CD4-positive, alpha-beta T cell treated with Interleukin-15 for 4 hours (primary cell): Measurements from ENCODE around the gene FCN2.

Experiments
- DNase-seq: peaks from one replicate; pipeline ENCODE4 v3.0.0-alpha.2; 2020; ENCODE audit warnings: low spot score

FCN2 gene

DNA sequence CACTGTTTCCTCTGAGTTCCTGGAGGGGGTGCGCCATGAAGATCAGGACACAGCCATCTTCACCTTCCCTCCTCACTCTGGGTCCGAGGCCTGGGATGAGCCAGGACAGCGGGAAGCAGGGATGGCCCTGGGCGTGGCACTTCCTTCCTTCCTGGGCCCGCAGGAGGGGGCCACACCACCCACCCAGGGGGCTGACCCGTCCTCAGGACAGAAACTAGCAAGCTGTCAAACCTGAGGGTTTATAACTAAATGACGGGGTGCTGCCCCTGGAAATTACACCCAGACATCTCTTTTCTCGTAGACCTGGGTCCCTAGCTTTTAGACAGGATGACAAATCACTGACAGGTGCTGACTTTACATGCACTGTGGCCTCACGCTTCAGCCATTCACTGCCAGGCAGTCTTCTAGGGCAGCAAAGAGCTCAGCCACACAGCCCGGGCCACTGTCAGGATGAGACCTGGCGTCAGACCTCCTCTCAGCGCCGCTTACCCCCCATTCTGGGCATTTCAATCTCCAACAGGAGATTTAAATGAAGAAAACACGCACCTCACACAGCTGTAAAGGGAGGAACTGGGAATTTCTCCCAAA, 8.1 kb downstream of the FCN2 start:
- no peak for DNase-seq

DNA sequence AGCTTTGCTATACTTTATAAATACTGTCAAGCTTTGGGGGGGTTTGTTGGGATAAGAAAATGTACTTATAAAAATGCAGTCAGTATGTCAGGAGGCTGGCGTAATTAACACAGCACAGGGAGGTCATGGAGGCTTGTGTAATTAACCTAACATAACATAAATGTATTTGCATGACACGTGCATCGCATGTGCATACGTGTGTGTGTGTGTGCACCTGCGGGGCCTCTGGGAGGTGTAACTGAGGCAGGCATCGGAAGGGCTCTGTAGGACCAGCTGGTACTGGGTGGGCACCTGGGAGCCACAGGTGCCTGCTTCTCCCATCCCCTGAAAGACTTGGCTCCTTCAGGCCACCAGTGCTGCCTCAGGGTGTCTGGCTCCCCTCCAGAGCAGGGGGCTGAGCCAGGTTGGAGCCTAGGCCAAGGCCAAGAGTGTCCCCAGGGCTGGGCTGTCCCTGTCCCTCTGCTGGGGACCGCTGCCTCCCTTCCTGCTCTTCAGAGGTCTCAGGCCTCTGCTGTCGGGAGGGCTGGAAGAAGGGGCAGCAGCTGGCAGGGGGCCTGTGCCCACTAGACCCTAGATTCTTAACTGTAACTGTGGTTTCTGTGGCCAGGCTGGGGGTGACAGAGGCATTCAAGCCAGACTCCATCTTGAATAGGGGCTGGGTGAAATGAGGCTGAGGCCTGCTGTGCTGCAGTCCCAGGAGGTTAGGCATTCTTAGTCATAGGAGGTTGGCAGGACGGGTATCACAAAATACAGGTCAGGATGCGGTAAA, 9.0 kb downstream of the FCN2 start:
- DNase-seq, result no peak

DNA sequence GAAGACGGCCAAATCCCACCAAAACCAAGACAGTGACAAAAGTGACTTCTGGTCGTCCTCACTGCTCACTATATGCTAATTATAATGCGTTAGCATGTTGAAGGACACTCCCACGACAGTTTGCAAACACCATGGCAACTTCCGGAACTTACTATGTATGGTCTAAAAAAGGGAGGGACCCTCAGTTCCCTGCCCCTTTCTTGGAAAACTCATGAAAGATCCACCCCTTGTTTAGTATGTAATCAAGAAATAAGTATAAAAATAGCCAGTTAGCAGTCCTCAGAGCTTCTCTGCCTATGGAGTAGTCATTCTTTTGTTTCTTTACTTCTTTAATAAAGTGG, 9.5 kb downstream of the FCN2 start:
- no peak for DNase-seq

DNA sequence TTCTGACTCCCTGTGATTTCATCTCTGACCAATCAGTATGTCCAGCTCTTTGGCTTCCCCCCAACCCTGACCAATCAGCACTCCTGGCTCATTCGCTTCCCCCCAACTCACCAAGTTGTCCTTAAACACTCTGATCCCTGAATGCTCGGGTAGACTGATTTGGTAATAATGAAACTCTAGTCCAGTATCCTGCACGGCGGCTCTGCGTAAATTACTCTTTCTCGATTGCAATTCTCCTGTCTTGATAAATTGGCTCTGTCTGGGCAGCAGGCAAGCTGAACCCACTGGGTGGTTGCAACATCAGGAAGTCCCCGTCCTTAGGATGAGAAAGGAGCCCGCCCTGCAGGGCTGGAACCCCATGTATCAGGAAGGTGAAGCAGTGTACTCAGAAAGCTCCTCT, 10.4 kb downstream of the FCN2 start:
- DNase-seq, result no peak

DNA sequence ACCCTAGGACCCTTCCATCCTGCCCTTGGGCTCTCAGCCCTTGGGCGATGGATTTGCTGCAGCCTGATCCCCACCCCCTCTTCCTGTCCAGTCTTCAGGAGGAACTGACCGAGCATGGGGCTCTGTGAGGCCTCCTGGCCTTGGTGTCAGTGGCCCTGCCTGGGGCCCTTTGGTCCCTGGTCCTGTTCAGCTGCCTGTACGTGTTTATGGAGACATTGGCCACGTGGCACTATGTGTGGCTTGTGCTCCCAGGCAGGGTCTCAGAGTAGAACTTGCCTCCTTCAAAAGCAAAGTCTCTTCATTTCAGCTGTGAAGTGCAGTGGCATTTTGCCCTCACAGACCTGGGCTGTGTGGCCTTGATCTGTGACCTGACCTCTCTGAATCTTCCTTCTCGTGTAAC, 11.1 kb downstream of the FCN2 start:
- no peak for DNase-seq

DNA sequence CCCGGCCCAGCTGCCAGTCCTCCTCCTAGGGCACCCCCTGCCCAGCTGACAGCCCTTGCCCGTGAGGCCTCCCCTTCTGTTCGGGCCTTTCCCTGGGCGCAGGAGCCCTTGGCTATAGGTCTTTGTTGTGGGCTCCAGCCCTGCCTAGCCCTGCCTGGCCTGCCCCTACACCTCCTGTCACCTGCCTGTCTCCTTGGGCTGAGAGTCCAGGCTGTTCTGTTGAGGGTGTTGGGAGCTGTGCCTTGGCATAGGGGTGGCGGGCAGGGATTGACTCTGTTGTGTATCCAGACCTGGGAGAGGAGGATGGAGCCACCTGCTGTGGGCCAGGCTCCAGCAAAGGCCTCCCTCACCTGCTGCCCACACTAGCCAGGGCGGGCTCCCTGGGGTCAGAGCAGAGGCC, 11.6 kb downstream of the FCN2 start:
- DNase-seq, result no peak

DNA sequence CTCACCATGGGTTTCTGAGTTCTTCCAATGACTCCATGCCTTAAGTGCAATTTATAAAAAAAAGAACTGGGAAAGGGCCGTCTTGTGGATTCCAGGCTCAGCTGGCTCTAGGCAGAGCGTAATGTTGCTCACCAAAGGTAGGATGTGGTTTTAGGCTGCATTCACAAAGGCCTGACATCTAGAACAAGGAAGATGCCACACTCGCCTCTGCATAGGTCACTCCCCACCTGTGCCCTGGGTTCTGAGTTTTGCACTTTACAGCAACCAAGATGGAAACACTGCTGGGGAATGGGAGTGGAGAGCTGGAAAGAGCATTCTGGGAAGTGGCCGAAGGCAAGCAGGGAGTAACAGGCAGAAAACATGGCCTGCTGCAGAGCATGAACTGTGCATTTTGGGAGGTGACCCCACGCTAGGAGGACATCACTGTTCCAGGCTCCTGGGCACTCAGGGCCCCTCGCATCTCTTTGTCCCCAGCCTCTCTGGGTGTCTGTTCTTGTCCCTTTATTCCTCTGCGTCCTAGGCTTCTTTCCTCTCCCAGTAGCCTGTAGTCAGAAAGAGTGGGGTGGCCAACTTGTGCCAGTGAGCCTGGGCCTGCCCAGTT, 12.3 kb downstream of the FCN2 start:
- no peak for DNase-seq

DNA sequence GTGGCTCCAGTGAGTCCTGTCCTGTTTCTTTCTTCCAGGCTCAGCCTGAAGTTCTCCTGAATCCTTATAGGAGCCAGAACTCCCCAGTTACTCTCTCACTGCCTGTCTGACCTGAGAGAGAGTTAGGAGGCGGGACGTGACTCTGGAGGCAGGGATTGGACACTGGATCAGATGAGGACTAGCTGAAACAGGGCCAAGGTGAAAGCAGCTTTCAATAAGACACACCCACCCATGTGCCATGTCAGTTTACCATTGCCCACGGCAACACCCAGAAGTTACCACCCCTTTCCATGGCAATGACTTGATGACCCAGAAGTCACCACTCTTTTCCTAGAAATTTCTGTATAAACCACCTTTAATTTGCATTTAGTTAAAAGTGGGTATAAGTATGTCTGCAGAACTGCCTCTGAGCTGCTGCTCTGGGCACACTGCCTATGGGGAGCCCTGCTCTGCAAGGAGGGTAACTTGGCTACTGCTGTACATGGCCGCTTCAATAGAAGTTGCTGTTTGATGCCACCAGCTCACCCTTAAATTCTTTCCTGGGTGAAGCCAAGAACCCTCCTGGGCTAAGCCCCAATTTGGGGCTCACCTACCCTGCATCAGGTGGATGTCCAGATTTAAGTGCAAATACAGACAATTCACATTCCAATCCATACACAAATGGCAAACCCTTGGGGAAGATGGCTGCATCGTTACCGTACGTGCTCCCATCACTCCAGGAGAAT, 13.7 kb downstream of the FCN2 start:
- no peak for DNase-seq

DNA sequence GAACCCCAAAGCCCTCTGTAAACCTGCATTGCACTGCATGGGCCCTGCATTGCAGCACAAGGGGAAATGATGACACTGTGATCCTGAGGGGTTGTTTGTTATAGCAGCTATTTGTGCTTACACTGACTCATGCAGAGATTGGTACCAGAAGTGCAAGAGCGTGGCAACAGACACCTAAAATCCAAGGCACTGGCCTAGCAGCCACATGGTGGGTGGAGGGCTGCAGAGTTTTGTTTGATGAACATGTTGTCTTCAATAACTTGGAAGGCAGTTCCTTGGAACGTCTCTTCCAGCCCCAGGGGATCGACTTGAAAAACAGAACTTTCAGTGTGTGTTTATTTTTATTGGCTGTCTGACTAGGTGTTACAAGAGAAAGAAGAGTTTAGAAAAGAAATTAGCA, 14.5 kb downstream of the FCN2 start:
- DNase-seq, result no peak

DNA sequence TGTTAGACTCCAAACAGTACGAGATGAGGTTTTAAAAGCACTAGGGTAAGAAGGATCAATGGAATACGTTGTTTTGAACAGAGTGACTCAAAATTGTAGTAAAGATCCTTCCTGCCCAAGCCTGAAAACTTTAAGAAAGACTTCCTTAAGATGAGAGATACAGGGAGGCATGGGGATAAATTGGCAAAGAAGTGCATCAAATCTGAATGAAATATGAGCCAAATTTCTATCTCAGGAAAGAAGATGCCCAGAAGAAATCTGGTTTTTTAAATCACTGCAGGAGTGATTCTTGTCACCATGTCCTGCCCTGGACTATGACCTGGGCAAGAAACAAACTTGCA, 14.9 kb downstream of the FCN2 start:
- no peak for DNase-seq

DNA sequence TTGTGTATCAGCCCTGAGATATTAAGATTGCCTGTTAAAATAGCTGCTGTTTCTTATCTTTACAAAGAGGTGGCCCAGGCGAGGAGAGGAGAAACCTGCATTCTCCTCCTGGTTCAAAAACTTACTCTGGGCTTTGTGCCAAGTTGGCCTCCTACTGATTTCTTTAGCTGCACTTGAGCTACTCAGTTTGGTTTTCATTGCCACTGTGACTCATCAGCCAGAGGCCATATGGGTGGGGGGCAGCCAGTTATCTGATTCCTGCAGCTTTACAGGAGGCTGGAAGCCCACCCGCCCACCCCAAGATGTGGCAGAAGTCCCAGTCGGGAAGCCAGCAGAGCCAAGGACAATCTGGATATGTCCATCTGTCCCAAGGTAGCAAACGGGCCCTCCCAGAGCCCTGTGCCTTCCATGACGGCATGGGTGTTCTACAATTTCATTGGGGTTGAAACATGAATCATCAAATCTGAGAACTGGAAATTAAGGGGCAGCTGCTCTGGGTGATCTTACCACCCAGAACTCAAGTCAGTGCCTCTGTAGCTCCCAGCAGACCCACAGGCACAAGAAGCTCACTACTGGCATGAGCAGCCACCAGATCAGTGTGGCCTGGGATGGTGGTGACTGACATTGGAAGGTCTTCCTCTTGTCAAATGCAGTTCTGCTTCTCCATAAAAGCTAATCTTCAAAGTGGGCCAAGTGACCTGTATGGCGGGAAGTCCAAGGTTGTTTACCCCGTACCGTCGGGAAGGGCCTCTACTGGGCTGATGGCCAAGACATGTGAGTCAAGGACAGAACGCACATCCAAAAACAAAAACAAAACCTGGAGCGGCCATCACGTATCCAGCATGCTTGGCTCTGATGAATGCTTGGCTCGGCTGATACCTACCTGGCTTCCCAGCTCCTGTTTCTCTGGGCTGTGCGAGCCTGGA, 15.6 kb downstream of the FCN2 start:
- no peak for DNase-seq

DNA sequence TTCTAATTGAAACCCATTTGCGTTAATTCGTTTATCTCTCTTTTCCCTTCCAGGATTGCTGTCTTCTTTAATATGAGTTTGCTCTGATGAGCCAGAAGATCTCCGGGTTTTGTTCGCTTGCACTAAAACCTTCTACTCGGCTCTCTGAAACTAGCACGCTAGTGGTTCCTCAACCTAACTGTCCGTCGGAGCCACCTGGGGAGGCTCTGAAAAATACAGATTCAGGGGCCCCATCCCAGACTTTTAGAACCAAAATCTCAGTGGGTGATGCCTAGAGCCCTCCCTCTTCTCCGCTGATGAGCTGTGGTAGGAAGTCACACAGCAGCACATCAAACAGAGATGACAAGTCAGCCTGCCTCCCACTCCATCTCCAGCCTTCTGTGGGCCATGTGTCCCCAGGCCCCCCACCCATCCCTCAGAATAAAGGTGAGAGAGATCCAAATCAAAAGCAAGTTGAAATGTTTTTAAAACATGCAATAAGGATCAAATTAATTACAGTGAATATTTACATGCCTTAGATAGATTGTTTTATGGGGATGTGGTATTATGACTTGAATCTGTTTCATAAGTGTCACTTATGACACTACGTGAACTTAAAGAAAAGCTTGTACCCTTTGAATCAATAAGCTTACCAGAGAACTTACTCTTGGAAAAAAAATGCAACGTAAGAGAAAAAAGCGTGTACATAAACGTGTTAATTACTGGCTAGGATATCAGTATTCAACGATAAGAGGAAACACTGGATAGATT, 16.4 kb downstream of the FCN2 start:
- DNase-seq, result no peak

DNA sequence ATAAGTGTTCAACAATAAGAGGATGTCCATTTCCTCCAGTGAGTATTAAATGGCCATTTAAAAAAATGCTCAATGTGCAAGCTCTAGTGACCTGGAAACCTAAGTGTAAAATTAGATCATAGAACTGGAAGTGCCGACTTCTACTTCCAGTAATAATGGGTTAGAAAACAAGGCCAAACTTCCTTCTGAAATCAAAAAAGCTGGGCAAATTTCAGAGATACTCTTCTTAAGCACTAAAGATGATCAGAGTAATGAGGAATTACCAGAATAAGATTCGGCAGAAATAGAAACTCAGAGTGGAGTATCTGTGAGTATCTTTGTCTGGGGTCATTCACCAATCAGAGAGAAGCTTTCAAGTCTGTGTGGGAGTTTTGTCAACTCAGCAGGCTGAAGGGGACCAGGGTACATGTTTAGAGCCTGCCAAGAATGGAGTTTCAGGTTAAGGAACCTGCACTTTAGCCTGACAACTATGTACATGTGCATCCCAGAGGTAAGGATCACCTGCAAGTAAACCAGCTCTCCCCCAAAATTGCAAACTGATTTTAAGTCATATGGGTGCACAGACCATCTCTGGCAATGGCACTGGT, 17.1 kb downstream of the FCN2 start:
- no peak for DNase-seq

DNA sequence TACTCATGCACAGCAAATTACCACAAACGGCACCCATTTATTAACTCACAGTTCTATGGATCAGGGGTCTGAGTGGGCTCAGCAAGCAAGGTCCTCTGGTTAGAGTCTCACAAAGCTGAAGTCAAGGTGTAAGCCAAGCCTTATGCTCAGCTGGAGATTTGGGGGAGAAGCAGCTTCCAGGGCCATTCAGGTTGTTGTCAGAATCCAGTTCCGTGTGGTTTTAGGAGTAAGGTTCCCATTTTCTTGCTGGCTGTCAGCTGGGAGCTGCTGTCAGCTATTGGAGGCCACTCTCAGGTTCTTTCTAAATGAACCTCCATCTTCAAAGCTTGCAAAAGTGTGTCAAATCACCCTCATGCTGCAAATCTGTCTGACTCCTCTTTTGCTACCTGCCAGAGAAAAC, 17.7 kb downstream of the FCN2 start:
- no peak for DNase-seq

DNA sequence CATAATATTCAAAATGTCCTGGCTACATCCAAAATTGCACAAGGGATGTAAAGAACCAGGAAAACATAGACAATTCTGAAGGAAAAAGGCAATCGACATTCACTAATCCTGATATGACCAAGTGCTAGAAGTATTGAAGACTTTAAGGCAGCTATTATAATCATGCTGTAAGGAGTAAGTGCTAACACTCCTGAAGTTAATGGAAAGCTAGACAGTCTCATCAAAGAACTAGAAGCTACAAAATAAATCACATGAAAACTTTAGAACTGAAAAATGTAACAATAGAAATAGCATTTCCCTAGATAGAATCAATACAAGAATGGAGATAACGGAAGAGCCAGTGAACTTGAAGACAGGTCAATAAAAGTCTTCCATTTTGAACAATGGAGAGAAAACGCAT, 18.6 kb downstream of the FCN2 start:
- DNase-seq, result no peak

DNA sequence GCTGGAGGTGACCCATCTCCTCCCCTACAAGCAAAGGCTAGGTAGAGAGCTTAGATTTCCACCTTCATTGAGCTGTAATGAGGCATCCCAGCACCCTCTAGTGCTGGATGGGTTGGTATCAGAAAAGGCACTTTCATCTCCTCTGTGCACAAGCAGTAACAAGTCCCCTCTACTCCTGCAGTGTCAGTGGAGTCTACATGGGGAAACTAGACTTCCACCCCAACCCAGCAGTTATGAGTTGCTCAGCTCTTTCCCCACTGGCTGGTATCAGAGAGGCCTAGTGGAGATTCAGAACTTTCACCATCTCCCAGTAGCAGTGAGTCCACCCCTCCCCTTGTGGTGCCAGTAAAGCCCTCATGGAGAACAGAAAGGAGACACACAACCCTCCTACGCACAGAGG, 19.2 kb downstream of the FCN2 start:
- DNase-seq, result no peak

DNA sequence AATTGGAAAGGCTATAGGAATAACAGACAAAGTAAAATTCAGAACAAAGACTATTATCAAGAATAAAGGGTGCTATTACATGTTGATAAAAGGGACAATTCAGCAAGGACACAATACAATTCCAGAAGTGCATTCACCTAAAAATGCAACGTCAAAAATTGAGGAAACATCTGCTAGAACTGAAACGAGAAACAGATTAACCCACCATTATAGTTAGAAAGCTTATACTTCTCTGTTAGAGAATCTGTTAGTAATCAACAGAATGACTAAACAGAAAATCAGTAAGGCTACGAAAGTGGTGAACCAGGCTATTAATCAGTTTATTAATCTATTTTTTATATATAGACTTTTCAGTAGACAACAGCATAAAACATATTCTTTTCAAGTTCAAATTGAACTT, 22.3 kb downstream of the FCN2 start:
- no peak for DNase-seq

DNA sequence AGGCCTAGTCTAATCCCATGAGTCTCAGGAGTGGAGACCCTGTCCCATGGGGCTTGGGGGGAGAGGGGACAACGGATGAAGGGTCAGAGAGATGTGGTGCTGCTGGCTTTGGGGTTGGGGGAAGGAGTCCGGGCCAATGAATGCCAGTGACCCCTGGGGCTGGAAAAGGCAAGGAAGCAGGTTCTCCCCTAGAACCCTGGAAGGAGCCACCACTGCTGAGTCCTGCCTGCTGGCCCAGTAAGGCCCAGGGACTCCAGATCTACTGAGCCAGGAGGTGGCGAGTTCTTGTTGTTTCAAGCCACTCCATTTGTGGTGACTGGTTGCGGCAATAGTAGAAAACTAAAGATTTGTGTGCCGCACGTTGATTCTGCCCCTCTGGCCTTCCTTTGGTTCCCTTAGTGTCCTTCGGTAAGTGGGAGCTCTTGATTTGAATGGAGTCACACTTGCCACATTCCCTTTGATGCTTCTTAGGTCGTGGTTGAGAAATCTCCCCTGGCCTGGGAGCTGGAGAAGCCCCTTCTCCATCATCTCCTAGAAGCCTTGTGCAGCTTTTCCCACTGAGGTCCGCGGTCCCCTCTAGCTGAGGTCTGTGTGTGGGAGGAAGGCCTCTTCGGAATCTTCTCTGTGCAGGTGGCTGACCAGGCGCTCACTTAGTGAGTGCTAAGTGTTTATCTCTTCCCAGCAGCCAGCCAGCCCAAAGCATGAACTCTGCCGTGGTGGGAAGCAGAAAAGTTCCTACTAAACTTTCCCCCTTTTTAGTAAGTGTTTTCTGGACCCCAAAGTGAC, 28.1 kb downstream of the FCN2 start:
- no peak for DNase-seq

DNA sequence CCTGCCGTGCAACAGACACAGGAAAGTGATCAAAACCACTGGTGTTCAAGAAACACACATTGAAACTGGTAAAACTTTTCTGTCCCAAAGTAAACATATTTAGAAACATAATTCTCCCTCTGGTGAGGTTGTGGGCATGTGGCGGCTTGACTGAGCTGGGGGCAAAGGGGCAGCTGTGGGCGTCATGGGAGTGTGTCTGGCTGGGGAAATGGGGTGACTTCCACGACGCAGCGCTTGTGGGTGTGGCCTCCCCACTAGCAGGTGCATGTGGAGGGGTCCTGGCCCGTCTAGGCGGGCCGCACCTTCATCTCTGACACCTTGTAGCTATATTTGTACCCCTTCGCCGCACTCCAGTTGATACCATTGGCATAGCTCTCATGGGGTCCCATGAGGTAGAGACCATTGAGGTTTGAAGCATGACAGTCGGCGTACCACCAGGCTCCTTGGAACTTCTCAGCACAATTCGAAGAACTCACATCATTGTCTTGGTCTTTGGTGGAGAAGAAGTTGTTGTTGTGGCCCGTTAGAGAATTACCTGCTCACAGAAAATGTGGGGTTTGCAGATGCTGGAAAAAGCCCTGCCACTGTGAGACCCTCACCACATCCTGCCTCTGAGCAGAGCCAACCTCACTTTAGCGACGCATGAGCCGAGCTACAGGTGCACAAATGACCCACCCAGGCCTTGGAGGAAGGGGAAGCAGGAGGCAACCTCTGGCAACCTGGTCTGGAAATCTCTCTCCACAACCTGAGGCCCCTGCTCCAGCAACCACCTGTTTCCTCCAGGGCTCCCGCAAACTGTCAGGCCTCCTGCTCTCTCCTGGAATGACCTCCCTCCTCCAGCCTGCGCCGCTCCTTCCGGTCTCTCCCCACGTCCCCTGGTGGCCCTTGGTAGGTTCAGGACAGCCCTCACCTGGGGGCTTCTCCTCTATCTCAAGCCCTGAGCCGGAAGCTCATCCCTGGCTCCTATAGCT, 29.2 kb downstream of the FCN2 start:
- no peak for DNase-seq
